K562 (cell line): Measurements from ENCODE around the gene RABGAP1L.

Source experiments
- ATF1 ChIP-seq, 2 experiments: fragments of 450-650 bp in 1 of 2; IDR thresholded peaks; 2 replicates each; pipeline ENCODE4 v1.6.1; 2016; ENCODE audit warnings: missing compliant biosample characterization in 1 of 2, missing genetic modification characterization in 1 of 2
- CTCF ChIP-seq, 3 experiments: IDR thresholded peaks in 2 of 3; conservative IDR thresholded peaks in 1 of 3; 2 replicates each; pipeline ENCODE4 v1.5.1; 2011 to 2012; ENCODE audit warnings: low read length in 3 of 3, mild to moderate bottlenecking in 3 of 3, control low read depth in 2 of 3, improper control_type of control experiment in 1 of 3, inconsistent platforms in 1 of 3, low read depth in 1 of 3, mixed read lengths in 1 of 3, moderate library complexity in 1 of 3; ENCODE audit not compliant: insufficient read depth in 2 of 3
- PHF8 ChIP-seq: fragments of 200-600 bp; sonication (generic); IDR thresholded peaks from 2 replicates; pipeline ENCODE4 v1.6.1; 2012; ENCODE audit warnings: mixed run types, mild to moderate bottlenecking, inconsistent platforms, low read length, moderate library complexity, borderline replicate concordance
- POLR2H ChIP-seq: IDR thresholded peaks from 2 replicates; pipeline ENCODE4 v1.6.1; 2016; ENCODE audit warnings: missing genetic modification characterization, low read depth, mild to moderate bottlenecking, control low read depth, missing compliant biosample characterization, moderate library complexity
- ZBTB1 ChIP-seq: sonication (generic); formaldehyde crosslinking; IDR thresholded peaks from 2 replicates; pipeline ENCODE4 v1.8.1; 2023; ENCODE audit warnings: missing genetic modification reagents, low read depth, mild to moderate bottlenecking, borderline replicate concordance
- ZFP1 ChIP-seq: fragments of 450-650 bp; formaldehyde crosslinking; IDR thresholded peaks from 2 replicates; pipeline ENCODE4 v1.4.0; 2020; ENCODE audit warnings: mild to moderate bottlenecking, mixed read lengths

- TF ChIP-seq POLR2H (no peak), ZFP1 (no peak), ZBTB1 (CRISPR knock-in tag) (no peak), PHF8 (no peak), ATF1 (CRISPR knock-in tag; IDR thresholded peaks at IDR 0.05) (no peak), ATF1 (tag; IDR thresholded peaks at IDR 0.05) (no peak), CTCF (IDR thresholded peaks at IDR 0.05 in 2 of 3, conservative IDR thresholded peaks at IDR 0.05 in 1 of 3; ENCODE audit: insufficient read depth in 2 of 3, low read depth in 1 of 3, low read length in 3 of 3) (no peak)
Measured at GRCh38 chr1:174153085-174153824, 6.1 kb upstream of the RABGAP1L start.
